ENCODE results near the gene ACCS. TPM values are rescaled to one million over a fixed set of nuclear protein-coding genes. Genes with fewer than 3 reads are reported as not detected.

ACCS gene
- total and polyA plus RNA-seq, 2 donors: 14.2 to 29.2 TPM

GRCh38 chr11:44058275-44058674, 7.8 kb upstream of the ACCS start:
- Histone ChIP-seq H3K4me3 (ENCODE audit: low read depth, low read length) (no peak overlapping the region), H3K36me3 (ENCODE audit: insufficient read depth) (no peaks in the 10 kb centered on the region), H3K27ac (ENCODE audit: low read depth) (no peak overlapping the region), H3K4me1 (ENCODE audit: insufficient read depth) (no peaks in the 10 kb centered on the region)
- 90% methylated on average over 6 of the region's 6 CpGs for WGBS
- DNase-seq (ENCODE audit: extremely low spot score): no peak

- WGBS: 68% methylated on average over 4 of the region's 4 CpGs
- no peak overlapping the region for H3K27ac ChIP-seq (ENCODE audit: low read depth)
- H3K4me1 ChIP-seq (ENCODE audit: insufficient read depth): no peaks in the 10 kb centered on the region
- peak overlapping the region; percentile 85 for H3K4me3 ChIP-seq (ENCODE audit: low read depth, low read length)
- no peaks in the 10 kb centered on the region for H3K36me3 ChIP-seq (ENCODE audit: insufficient read depth)
- peak; percentile 4 for DNase-seq (ENCODE audit: extremely low spot score)
These were observed 859 bp upstream of the ACCS start for GRCh38 chr11:44065161-44065661.

GRCh38 chr11:44066732-44067141, 667 bp downstream of the ACCS start:
- 27% methylated on average over 10 of the region's 10 CpGs for WGBS
- Histone ChIP-seq H3K36me3 (ENCODE audit: insufficient read depth) (peaks cover 3% of the 10 kb centered on the region), H3K27ac (ENCODE audit: low read depth) (peak overlapping the region; percentile 97), H3K4me1 (ENCODE audit: insufficient read depth) (no peaks in the 10 kb centered on the region), H3K4me3 (ENCODE audit: low read depth, low read length) (peak overlapping the region; percentile 85)
- no peak for DNase-seq (ENCODE audit: extremely low spot score)

GRCh38 chr11:44067266-44067665, 1.2 kb downstream of the ACCS start:
- H3K27ac ChIP-seq (ENCODE audit: low read depth): no peak overlapping the region
- peak overlapping the region; percentile 85 for H3K4me3 ChIP-seq (ENCODE audit: low read depth, low read length)
- peaks cover 3% of the 10 kb centered on the region for H3K36me3 ChIP-seq (ENCODE audit: insufficient read depth)
- no peaks in the 10 kb centered on the region for H3K4me1 ChIP-seq (ENCODE audit: insufficient read depth)
- WGBS: 81% methylated on average over 5 of the region's 5 CpGs
- no peak for DNase-seq (ENCODE audit: extremely low spot score)

- WGBS: over 99% methylated on average over 2 of the region's 2 CpGs
- H3K36me3 ChIP-seq (ENCODE audit: insufficient read depth): peaks cover 3% of the 10 kb centered on the region
- H3K4me3 ChIP-seq (ENCODE audit: low read depth, low read length): no peak overlapping the region
- no peak for DNase-seq (ENCODE audit: extremely low spot score)
- no peaks in the 10 kb centered on the region for H3K4me1 ChIP-seq (ENCODE audit: insufficient read depth)
- no peak overlapping the region for H3K27ac ChIP-seq (ENCODE audit: low read depth)
These were observed 2.1 kb downstream of the ACCS start for GRCh38 chr11:44068180-44068579.

- H3K27ac ChIP-seq (ENCODE audit: low read depth): no peak overlapping the region
- peaks cover 3% of the 10 kb centered on the region for H3K36me3 ChIP-seq (ENCODE audit: insufficient read depth)
- no peak overlapping the region for H3K4me3 ChIP-seq (ENCODE audit: low read depth, low read length)
- H3K4me1 ChIP-seq (ENCODE audit: insufficient read depth): no peaks in the 10 kb centered on the region
- WGBS: 87% methylated on average over 3 of the region's 3 CpGs
- DNase-seq (ENCODE audit: extremely low spot score): no peak
These were observed 5.1 kb downstream of the ACCS start for GRCh38 chr11:44071157-44071556.

GRCh38 chr11:44072757-44073658, 6.9 kb downstream of the ACCS start:
- Histone ChIP-seq H3K4me3 (ENCODE audit: low read depth, low read length) (no peak overlapping the region), H3K4me1 (ENCODE audit: insufficient read depth) (no peaks in the 10 kb centered on the region), H3K27ac (ENCODE audit: low read depth) (no peak overlapping the region), H3K36me3 (ENCODE audit: insufficient read depth) (peaks cover 5% of the 10 kb centered on the region)
- DNase-seq (ENCODE audit: extremely low spot score): no peak
- 90% methylated on average over 8 of the region's 8 CpGs for WGBS

- Histone ChIP-seq H3K4me1 (ENCODE audit: insufficient read depth) (no peaks in the 10 kb centered on the region), H3K4me3 (ENCODE audit: low read depth, low read length) (no peak overlapping the region), H3K27ac (ENCODE audit: low read depth) (no peak overlapping the region), H3K36me3 (ENCODE audit: insufficient read depth) (peaks cover 4% of the 10 kb centered on the region)
- DNase-seq (ENCODE audit: extremely low spot score): no peak
- WGBS: 93% methylated on average over 5 of the region's 5 CpGs
These were observed 12.7 kb downstream of the ACCS start for GRCh38 chr11:44078794-44079193.

GRCh38 chr11:44079376-44079775, 13.3 kb downstream of the ACCS start:
- Histone ChIP-seq H3K27ac (ENCODE audit: low read depth) (no peak overlapping the region), H3K4me3 (ENCODE audit: low read depth, low read length) (no peak overlapping the region), H3K4me1 (ENCODE audit: insufficient read depth) (no peaks in the 10 kb centered on the region), H3K36me3 (ENCODE audit: insufficient read depth) (peaks cover 4% of the 10 kb centered on the region)
- no peak for DNase-seq (ENCODE audit: extremely low spot score)
- 89% methylated on average over 6 of the region's 6 CpGs for WGBS

GRCh38 chr11:44080951-44081350, 14.9 kb downstream of the ACCS start:
- no peak overlapping the region for H3K27ac ChIP-seq (ENCODE audit: low read depth)
- H3K36me3 ChIP-seq (ENCODE audit: insufficient read depth): peaks cover 4% of the 10 kb centered on the region
- no peak for DNase-seq (ENCODE audit: extremely low spot score)
- H3K4me3 ChIP-seq (ENCODE audit: low read depth, low read length): no peak overlapping the region
- WGBS: 97% methylated on average over 9 of the region's 9 CpGs
- no peaks in the 10 kb centered on the region for H3K4me1 ChIP-seq (ENCODE audit: insufficient read depth)

GRCh38 chr11:44082645-44083044, 16.6 kb downstream of the ACCS start:
- no peak for DNase-seq (ENCODE audit: extremely low spot score)
- H3K4me1 ChIP-seq (ENCODE audit: insufficient read depth): no peaks in the 10 kb centered on the region
- peaks cover 2% of the 10 kb centered on the region for H3K36me3 ChIP-seq (ENCODE audit: insufficient read depth)
- H3K4me3 ChIP-seq (ENCODE audit: low read depth, low read length): no peak overlapping the region
- 89% methylated on average over 4 of the region's 4 CpGs for WGBS
- no peak overlapping the region for H3K27ac ChIP-seq (ENCODE audit: low read depth)

GRCh38 chr11:44083433-44083832, 17.4 kb downstream of the ACCS start:
- peaks cover 2% of the 10 kb centered on the region for H3K36me3 ChIP-seq (ENCODE audit: insufficient read depth)
- no peak overlapping the region for H3K4me3 ChIP-seq (ENCODE audit: low read depth, low read length)
- WGBS: 90% methylated on average over 10 of the region's 10 CpGs
- H3K27ac ChIP-seq (ENCODE audit: low read depth): no peak overlapping the region
- no peak for DNase-seq (ENCODE audit: extremely low spot score)
- H3K4me1 ChIP-seq (ENCODE audit: insufficient read depth): no peaks in the 10 kb centered on the region

- 54% methylated on average over 5 of the region's 5 CpGs for WGBS
- Histone ChIP-seq H3K4me3 (ENCODE audit: low read depth, low read length) (no peak overlapping the region), H3K36me3 (ENCODE audit: insufficient read depth) (peaks cover 2% of the 10 kb centered on the region), H3K27ac (ENCODE audit: low read depth) (no peak overlapping the region), H3K4me1 (ENCODE audit: insufficient read depth) (no peaks in the 10 kb centered on the region)
- no peak for DNase-seq (ENCODE audit: extremely low spot score)
These were observed 17.8 kb downstream of the ACCS start for GRCh38 chr11:44083906-44084305.

- no peak overlapping the region for H3K27ac ChIP-seq (ENCODE audit: low read depth)
- no peak for DNase-seq (ENCODE audit: extremely low spot score)
- no peaks in the 10 kb centered on the region for H3K4me1 ChIP-seq (ENCODE audit: insufficient read depth)
- WGBS: 97% methylated on average over 1 of the region's 1 CpG
- H3K4me3 ChIP-seq (ENCODE audit: low read depth, low read length): no peak overlapping the region
- H3K36me3 ChIP-seq (ENCODE audit: insufficient read depth): peaks cover 2% of the 10 kb centered on the region
These were observed 19.3 kb downstream of the ACCS start for GRCh38 chr11:44085330-44085729.
